GM18873 (cell line): ENCODE data around the gene PRR36.

ENCODE experiments used
- ATAC-seq: cut with Tn5 transposase; IDR thresholded peaks from one replicate; pipeline ENCODE4 v1.9.1; 2021; ENCODE audit warnings: mild to moderate bottlenecking, moderate library complexity, moderate number of reproducible peaks; ENCODE audit not compliant: unreplicated experiment, low FRiP score

The PRR36 gene

DNA sequence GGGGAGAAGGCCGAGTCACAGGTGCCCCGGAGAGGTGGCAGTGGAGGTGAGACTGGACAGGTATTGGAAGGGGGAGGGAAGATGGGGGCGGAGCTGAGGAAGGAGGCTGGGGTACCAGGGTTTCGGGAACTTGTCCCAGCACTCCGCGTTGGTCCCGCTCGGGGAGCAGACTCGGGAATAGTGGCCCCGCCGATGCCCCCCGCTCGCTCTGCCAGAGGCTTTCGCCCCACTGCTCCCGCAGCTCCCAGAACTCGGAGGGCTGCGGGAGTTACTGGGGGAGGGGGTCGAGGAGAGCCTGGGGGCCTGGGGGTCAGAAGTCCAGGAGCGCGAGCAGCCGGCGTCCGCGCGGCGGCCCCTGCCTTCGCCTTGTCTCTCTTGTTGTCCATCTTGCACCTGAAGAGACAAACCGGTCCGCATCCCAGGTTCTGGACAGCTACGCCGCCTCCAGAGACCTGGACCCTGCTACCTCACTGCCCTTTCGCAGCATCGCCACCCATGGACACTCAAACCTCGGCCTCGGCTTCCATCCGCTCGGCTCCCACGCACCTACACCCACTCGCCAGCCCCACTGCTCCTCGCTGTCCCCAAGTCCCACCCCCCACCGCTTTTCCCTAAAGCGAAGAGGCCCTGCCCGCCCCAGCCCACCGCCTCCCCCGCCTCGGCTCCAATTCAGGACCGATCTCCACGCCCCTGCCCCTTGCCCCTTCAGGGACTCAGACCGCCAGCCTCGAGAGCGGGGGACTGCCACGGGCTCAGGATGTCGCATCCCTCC lies 700 bp downstream of the PRR36 start:
- ATAC-seq, result no peak

DNA sequence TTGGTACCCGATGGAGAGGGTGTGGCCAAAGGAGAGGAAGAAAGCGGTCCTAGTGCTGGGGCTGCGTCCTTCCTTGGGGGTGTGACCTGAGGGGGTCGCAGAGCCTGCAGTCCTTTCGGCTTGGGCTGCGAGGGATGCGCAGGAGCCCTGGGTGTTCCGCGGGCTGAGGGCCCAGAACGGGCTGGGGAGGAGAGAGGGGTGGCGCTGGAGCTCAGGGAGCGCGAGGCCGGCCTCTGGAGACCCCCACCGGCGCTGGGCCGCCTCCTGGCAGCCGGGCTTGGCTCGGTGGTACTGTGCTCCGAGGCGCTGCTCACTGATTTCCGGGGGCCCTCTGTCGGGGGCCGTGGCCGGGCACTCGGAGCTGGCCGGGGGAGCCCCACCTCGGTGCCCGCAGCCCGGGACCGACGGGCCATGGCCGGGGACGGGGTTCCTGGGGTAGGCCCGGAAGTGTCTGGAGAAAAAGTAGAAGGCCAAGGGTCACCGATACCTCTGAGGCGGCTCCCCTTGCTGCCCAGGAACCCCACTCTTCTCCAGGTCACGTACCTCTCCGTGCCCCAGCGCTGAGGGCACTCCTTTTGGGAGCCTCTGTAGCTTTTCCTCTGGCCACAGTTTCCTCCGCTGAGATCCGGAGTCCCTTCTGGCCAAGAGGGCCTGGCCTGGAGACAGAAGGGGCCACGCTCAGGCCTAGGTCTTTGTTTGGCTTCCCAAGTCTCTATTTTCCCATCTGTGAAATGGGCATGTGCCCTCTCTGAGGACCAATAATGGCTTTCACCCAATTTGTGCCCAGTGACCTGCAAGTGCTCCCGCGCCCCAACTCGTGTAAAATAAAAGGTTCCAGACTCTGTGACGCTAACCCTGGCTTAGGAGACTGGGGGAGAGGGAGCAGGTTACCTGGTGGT lies 1.6 kb downstream of the PRR36 start:
- no peak for ATAC-seq

GRCh38 chr19:7871437-7872305 lies 2.5 kb downstream of the PRR36 start:
- ATAC-seq, result no peak

DNA sequence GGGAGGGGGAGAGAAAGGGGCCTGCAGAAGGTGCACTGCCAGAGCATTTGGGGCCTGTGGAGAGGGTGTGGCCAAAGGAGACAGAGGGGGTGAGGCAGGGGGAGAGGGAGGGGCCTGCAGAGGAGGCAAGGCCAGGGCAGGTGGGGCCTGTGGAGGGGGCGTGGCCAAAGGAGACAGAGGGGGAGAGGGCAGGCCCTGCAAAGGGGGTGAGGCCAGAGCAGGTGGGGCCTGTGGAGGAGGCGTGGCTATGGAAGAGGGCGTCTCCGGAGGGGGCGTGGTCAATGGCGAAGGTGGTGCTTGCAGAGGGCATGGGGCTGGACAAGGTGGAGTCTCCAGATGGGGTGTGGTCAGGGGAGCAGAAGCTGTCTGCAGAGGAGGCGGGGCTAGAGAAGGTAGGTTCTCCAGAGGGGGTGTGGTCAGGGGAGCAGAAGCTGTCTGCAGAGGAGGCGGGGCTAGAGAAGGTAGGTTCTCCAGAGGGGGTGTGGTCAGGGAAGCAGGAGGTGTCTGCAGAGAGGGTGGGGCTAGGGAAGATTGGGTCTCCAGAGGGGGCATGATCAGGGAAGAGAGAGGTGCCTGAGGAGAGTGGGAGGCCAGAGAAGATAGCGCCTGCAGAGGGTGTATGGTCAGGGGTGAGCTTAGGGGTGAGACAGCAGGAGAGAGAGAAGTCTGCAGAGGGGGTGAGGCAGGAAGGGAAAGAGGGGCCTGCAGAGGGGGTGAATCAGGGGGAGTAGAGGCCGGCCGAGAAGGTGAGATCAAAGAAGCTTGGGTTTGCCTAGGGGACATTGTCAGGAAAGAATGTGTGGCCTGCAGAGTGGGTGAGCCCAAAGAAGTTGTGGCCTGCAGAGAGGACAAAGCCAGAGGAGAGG lies 3.4 kb downstream of the PRR36 start:
- ATAC-seq, result no peak

GRCh38 chr19:7869910-7870511 lies 4.2 kb downstream of the PRR36 start:
- no peak for ATAC-seq

DNA sequence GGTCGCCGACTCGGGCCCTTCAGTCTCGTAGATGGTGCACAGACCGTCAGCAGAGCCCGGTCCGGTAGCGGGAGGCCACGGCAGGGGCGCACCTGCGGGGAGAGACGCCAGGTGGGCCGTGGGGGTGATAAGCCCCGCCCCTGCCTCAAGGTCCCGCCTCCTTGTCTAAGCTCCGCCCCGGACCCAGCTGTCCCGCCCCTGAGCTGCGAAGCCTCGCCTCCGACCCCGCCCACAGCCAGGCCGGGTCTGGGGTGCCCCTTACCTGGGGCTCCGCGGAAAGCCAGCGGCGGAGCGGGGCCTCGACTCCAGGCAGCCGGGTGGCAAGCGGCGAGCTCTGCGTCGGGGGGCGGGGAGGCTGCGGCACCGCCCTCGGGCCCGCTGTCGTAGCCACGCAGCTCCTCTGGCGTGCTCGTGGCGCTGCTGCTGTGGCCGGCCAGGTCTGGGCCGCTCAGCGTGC lies 4.7 kb downstream of the PRR36 start:
- peak; percentile 44 for ATAC-seq

- peak; percentile 43 for ATAC-seq
Measured at GRCh38 chr19:7868671-7869452, 5.3 kb downstream of the PRR36 start.

- no peak for ATAC-seq
Measured at GRCh38 chr19:7868326-7868670, 5.9 kb downstream of the PRR36 start.

- no peak for ATAC-seq
Measured at GRCh38 chr19:7867092-7867844, 6.9 kb downstream of the PRR36 start.

DNA sequence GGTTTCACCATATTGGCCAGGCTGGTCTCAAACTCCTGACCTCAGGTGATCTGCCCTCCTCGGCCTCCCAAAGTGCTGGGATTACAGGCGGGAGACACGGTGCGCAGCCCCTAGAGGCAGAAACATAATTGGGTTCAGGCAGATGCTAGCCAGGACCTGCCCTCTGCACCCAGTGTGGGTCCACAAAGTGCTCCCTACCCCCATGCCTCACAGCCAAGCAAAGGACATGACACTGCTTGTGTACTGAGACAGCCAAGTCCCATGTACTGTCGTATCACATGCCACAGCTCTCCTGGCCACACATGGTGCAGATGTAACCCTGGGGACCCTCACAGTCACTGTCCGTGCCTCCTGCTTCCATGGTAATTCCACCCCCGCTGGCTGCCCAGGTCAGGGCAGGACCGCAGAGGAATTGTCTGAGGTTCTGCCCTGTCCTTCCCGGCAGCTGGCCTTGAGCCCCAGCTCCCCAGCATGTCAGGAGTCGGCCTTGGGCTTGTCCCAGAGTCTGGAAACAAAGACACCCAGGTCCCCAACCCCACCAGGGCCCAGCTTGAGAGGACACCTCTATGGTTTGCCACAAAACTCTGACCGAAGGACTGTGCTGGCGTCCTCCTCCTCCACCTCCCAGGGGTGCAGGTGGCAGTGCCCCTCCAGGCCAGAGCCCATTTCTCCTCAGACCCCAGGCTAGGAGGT lies 7.6 kb downstream of the PRR36 start:
- no peak for ATAC-seq

GRCh38 chr19:7865262-7865911 lies 8.8 kb downstream of the PRR36 start:
- no peak for ATAC-seq

GRCh38 chr19:7864690-7865074 lies 9.5 kb downstream of the PRR36 start:
- ATAC-seq, result no peak

DNA sequence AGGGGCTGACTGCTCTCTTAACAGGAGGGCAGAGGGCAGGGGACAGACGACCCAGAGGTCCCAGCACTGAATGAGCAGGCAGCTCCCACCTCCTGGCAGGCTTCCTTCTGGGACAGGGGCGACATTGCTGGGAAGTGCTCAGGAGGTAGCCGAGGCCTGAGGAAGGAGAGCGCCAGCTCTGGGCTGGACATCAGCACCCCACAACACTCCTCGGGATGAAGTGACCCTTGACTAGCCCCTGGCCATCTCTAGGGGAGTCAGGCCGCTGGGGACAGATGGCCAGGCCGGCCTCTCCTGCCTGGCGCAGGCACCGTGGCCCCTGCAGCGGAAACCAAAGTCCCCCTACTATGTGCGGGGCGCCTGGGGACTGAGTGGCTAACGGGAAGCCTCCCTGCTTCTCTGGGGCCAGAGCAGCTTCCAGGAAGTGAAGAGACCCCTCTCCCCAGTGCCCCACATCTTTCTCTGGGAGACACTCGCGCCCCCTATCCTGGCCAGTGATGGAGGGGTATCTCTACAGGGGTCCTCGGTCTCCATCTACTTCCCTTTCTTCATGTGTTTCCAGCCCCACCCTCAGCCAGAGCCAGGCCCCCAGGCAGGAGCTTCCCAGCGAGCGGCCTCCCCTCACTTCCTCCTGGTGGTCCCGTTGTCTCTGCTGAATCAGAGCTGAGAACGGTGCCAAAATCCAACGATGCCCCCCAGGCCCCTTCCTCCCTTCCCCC lies 10.1 kb downstream of the PRR36 start:
- no peak for ATAC-seq

- no peak for ATAC-seq
Measured at GRCh38 chr19:7863157-7863970, 10.8 kb downstream of the PRR36 start.

GRCh38 chr19:7862413-7862951 lies 11.7 kb downstream of the PRR36 start:
- ATAC-seq, result no peak
